Smooth muscle cell of the brain vasculature (primary cell): ENCODE measurements around the gene NECTIN1.

Experiments
- DNase-seq: peaks from one replicate; pipeline ENCODE4 v3.0.0-alpha.2; 2012; ENCODE audit warnings: low read depth, low spot score

NECTIN1 gene

GRCh38 chr11:119590651-119591351, 138.2 kb downstream of the NECTIN1 start:
- DNase-seq, result no peak

DNA sequence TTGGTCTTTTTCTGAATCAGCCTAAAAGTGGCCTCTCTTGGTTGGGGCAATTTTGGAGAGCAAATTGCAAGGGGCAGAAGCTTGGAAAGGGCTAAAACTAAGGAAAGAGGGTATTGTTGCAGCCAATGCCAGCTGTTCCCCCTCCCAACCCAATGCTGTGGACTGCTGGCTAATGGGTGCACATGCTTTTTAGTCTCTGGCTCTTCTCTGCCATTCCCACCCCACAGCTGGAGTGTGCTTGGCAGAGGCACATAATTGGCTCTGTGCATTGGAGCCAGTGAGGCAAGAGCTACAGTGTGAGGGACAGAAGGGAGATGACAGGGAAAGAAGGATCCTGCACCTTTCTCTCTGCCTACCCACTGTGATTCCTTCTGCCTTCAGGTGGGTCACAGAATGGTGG, 140.0 kb downstream of the NECTIN1 start:
- DNase-seq, result no peak
